Activated naive CD4-positive, alpha-beta T cell treated with anti-CD3 and anti-CD28 coated beads for 36 hours (primary cell): ENCODE measurements around the gene ZBTB4. TPM values are rescaled to one million over a fixed set of nuclear protein-coding genes. Genes with fewer than 3 reads are reported as not detected.

ENCODE experiments used
- CTCF ChIA-PET: fragments of 350-600 bp; sonication (Branson Sonifier 250); formaldehyde crosslinking; loops from one replicate; lab custom pipeline; 2021; ENCODE audit warnings: antibody characterized with exemption; lab: Charles Lee
- DNase-seq: peaks from one replicate; pipeline ENCODE4 v3.0.0-alpha.2; 2020
- H3K27ac Mint-ChIP-seq: one replicate; pipeline ENCODE4 v1.8.0; 2021; ENCODE audit warnings: mild to moderate bottlenecking, mixed read lengths
- H3K27me3 Mint-ChIP-seq: one replicate; pipeline ENCODE4 v1.8.0; 2021; ENCODE audit warnings: low read depth, mixed read lengths
- H3K36me3 Mint-ChIP-seq: one replicate; pipeline ENCODE4 v1.8.0; 2021; ENCODE audit warnings: low read depth, mixed read lengths
- H3K4me1 Mint-ChIP-seq: one replicate; pipeline ENCODE4 v1.8.0; 2021; ENCODE audit warnings: low read depth, mixed read lengths
- H3K4me3 Mint-ChIP-seq: one replicate; pipeline ENCODE4 v1.8.0; 2021; ENCODE audit warnings: mild to moderate bottlenecking, moderate library complexity, mixed read lengths
- H3K9me3 Mint-ChIP-seq: one replicate; pipeline ENCODE4 v1.8.0; 2021; ENCODE audit warnings: mixed read lengths
- intact Hi-C: fragments of 100-400 bp; cut with micrococcal nuclease; formaldehyde crosslinking; loops from one replicate; pipeline ENCODE4 v1.15.1; 2023
- total RNA-seq, 2 experiments: library from RNA; stranded (reverse); gene quantifications; one replicate each; pipeline ENCODE4 v1.2.3, GENCODE V29; 2021

The ZBTB4 gene
- total RNA-seq, 2 experiments from 2014 or later: 9.2 to 9.4 TPM

DNA sequence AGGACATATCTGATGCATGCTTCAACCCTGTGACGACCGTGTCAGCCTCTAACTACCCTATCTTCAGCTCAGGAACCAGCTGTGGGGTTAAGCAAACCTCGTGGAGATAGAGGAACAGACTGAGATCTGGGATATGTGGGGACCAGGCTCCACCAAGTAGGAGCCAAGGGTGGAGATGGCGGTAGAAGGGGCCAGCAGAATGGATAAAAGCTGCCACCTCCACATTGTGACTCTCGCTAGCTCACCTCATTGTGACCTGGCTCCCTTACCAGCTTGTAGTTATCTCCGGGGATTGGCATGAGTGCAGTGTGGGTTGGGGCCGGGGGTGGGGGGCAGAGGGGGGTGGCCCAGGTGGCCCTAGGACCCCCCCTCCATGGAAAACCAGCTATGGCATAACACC, 54.1 kb downstream of the ZBTB4 start, which contains the start of gene SPEM2:
Gene SPEM2, plus strand, starts transcription at position 301 of the 400 bp plus-strand sequence. Its CDS starts 73 bp downstream, at position 374.
- no peaks in the 10 kb centered on the region for H3K4me1 Mint-ChIP-seq

DNA sequence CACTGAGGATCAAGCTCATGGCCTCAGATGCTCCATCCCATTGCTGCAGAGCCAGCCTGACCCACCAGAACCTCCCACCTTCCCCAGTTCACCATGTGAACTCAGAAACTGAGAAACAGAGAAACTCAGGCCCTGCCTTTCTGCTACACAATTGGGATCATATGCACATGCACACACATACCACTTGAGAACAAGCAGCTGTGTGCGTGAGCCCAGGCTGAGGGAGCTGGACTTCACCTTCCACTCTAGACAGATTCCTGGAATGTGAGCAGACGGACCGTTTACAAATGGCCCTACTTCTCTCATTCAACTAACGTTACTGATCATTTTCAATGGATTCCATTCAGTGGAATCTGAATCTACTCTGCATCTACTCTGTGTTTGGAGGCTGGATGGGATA, 55.8 kb downstream of the ZBTB4 start:
- CTCF ChIA-PET: interaction anchor here (0.5 to 1.3 kb wide), 2 partner anchors 11 to 68 kb away, joined by 3 read pairs; no protein-coding TSS in a partner anchor
- H3K27me3 Mint-ChIP-seq: no peaks in the 10 kb centered on the region

More for the DNA sequence above, 54.1 kb downstream of the ZBTB4 start, which contains the start of gene SPEM2:
- Mint-ChIP-seq H3K27ac (no peak within 1 kb of the TSS), H3K27me3 (no peaks in the 10 kb centered on the region), H3K9me3 (no peaks in the 10 kb centered on the region), H3K36me3 (no peaks in the 10 kb centered on the region), H3K4me3 (no peak within 1 kb of the TSS)
- intact Hi-C loops: no loop called here
- CTCF ChIA-PET: interaction anchor here (0.8 kb wide), 2 partner anchors 10 to 12 kb away, joined by 4 to 5 read pairs; partner anchors contain the start of gene TMEM102
- no peak for DNase-seq

DNA sequence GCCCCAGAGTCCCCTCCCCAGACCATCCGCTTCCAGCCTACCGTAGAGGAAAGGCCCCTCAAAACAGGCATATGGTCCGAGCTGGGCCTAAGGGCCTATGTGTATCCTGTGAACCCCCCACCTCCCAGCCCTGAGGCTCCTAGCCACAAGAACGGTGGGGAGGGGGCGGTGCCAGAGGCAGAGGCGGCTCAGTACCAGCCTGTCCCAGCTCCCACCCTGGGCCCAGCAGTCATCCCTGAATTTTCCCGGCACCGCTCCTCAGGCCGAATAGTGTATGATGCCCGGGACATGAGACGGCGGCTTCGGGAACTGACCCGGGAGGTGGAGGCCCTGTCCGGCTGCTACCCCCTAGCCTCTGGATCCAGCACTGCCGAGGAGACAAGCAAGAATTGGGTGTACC, 58.2 kb downstream of the ZBTB4 start:
- intact Hi-C loops: no loop called here
- CTCF ChIA-PET: no interaction called here
- Mint-ChIP-seq H3K9me3 (no peaks in the 10 kb centered on the region), H3K27me3 (no peaks in the 10 kb centered on the region), H3K4me3 (no peak overlapping the region), H3K36me3 (no peaks in the 10 kb centered on the region), H3K27ac (no peak overlapping the region), H3K4me1 (no peaks in the 10 kb centered on the region)
- no peak for DNase-seq

More for the DNA sequence above, 55.8 kb downstream of the ZBTB4 start:
- intact Hi-C loops: no loop called here
- H3K4me1 Mint-ChIP-seq: no peaks in the 10 kb centered on the region
- H3K27ac Mint-ChIP-seq: no peak overlapping the region
- no peak overlapping the region for H3K4me3 Mint-ChIP-seq
- no peaks in the 10 kb centered on the region for H3K9me3 Mint-ChIP-seq
- H3K36me3 Mint-ChIP-seq: no peaks in the 10 kb centered on the region
- DNase-seq: no peak

DNA sequence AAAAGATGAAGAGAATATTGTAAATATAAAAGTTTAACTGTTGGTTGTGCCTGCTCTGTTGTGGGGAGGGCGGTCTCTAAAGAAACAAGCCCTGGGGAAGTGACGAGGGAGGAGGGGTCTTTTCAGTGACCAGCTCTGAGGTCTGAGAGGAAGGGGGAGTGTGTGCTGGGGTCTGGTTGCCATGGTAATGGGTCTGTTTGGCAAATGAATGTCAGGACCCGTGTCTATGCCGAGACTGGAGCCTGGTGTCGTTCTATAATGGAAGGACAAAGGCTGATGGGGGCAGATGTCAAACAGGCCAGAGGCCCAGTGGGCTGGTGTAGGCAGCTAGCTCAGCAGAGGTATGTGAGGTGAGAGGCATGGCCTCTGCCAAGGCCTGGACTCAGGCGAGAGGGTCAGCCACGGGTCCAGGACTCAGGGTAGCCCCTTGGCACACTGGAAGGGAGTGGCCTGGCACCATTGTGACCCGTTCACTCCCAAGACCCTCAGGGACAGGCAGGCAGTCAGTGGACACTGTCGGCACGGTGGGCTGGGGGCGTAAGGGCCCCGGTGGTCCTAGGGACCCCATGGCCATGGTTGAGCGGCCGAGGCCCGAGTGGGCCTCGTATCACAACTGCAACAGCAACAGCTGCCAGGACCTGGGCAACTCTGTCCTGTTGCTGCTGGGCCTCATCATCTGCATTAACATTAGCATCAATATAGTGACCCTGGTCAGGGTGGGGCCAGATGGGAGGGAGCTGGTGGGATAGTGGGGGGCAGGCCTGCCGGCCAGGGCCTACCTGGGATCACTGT, 59.4 kb downstream of the ZBTB4 start, which contains the start of gene SPEM1:
Gene SPEM1, plus strand, starts transcription at position 506 of the 792 bp plus-strand sequence. Its CDS starts 61 bp downstream, at position 567.
- no peak within 1 kb of the TSS for H3K4me3 Mint-ChIP-seq
- CTCF ChIA-PET: interaction anchor here (1.1 kb wide), 1 partner anchor 16 kb away, joined by 3 read pairs; no protein-coding TSS in a partner anchor
- H3K9me3 Mint-ChIP-seq: no peaks in the 10 kb centered on the region
- H3K4me1 Mint-ChIP-seq: no peaks in the 10 kb centered on the region
- DNase-seq: no peak
- no peaks in the 10 kb centered on the region for H3K36me3 Mint-ChIP-seq
- intact Hi-C loops: no loop called here
- H3K27me3 Mint-ChIP-seq: no peaks in the 10 kb centered on the region
- H3K27ac Mint-ChIP-seq: no peak within 1 kb of the TSS

DNA sequence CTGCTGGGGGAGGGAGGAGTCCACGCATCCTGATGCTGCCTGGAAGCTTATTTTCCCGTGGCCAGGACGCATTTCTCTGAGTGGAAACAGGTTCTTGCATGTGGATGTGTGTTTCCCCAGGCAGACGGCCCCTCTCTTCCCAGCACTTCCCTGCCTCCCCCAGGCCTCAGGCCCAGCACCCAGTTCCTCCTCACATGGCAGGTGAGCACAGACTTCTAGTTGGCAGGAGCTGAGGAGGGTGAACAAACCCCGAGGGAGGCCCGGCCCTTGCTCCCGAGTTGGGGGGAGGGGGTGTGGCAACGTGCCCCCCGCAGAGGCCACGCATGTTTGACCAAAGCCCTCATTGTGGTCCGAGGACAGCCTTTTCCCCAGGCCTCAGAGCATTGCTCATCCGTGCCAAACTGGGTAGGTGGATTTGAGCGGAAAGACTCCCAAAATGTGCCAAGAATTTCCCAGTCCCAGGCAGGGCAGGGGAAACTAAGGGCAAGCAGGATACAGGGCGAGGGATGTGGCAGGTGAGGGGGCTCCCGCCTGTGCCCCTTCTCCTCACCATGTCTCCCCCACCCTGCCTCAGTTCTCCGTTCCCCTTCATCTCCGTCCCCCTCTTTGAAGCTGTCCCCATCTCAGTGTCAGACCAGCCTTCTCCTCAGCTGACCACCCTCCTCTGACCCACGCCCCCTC, 60.8 kb downstream of the ZBTB4 start:
- H3K36me3 Mint-ChIP-seq: no peaks in the 10 kb centered on the region
- H3K9me3 Mint-ChIP-seq: no peaks in the 10 kb centered on the region
- H3K4me1 Mint-ChIP-seq: no peaks in the 10 kb centered on the region
- no peak overlapping the region for H3K4me3 Mint-ChIP-seq
- intact Hi-C loops: no loop called here
- no peak overlapping the region for H3K27ac Mint-ChIP-seq
- CTCF ChIA-PET: interaction anchor here (1.1 kb wide), 1 partner anchor 18 kb away, joined by 3 read pairs; no protein-coding TSS in a partner anchor
- H3K27me3 Mint-ChIP-seq: no peaks in the 10 kb centered on the region
- no peak for DNase-seq

DNA sequence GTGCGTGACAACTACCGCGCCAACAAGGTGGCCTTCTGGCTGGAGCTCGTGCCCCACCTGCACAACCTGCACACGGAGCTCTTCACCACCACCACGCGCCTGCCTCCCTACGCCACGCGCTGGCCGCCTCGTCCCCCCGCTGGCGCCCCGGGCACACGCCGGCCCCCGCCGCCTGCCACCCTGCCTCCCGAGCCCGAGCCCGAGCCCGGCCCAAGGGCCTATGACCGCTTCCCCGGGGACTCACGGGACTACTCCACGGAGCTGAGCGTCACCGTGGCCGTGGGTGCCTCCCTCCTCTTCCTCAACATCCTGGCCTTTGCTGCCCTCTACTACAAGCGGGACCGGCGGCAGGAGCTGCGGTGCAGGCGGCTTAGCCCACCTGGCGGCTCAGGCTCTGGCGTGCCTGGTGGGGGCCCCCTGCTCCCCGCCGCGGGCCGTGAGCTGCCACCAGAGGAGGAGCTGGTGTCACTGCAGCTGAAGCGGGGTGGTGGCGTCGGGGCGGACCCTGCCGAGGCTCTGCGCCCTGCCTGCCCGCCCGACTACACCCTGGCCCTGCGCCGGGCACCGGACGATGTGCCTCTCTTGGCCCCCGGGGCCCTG, 62.3 kb downstream of the ZBTB4 start:
- Mint-ChIP-seq H3K4me3 (no peak overlapping the region), H3K27me3 (no peaks in the 10 kb centered on the region)

DNA sequence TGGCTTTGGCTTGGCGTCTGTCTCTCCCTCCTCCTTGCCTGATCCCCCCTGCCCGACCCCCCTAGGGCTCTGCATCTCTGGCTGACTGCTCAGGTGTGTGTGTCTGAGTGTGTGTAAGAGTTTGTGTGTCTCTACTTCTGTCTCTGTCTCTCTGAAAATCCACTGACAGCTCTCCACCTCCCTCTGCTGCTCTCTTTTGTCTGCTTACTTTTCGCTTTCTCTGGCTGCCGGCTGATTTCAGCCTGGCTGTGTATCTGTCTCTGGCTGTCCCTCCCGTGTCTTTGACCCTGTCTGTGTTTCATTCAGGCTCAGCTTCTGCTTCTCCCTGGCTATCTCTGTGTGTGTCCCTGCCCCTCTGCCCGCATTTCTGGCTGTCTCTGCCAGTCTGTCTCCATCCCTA, 63.1 kb downstream of the ZBTB4 start:
- Mint-ChIP-seq H3K4me3 (no peak overlapping the region), H3K27ac (no peak overlapping the region), H3K4me1 (no peaks in the 10 kb centered on the region), H3K27me3 (no peaks in the 10 kb centered on the region), H3K9me3 (no peaks in the 10 kb centered on the region), H3K36me3 (no peaks in the 10 kb centered on the region)
- DNase-seq: no peak
- CTCF ChIA-PET: no interaction called here
- intact Hi-C loops: no loop called here

More for the DNA sequence above, 62.3 kb downstream of the ZBTB4 start:
- Mint-ChIP-seq H3K27ac (no peak overlapping the region), H3K4me1 (no peaks in the 10 kb centered on the region), H3K9me3 (no peaks in the 10 kb centered on the region), H3K36me3 (no peaks in the 10 kb centered on the region)
- CTCF ChIA-PET: no interaction called here
- no peak for DNase-seq
- intact Hi-C loops: no loop called here

DNA sequence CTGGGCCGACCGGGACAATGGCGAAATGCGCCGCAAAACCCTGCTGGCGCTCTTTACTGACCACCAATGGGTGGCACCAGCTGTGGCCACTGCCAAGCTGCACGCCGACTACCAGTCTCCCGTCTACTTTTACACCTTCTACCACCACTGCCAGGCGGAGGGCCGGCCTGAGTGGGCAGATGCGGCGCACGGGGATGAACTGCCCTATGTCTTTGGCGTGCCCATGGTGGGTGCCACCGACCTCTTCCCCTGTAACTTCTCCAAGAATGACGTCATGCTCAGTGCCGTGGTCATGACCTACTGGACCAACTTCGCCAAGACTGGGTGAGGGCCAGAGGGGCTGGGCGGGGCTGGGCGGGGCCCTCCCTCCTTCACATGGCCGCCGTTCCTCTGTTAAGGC, 63.6 kb downstream of the ZBTB4 start:
- no peak for DNase-seq
- Mint-ChIP-seq H3K27ac (no peak overlapping the region), H3K9me3 (no peaks in the 10 kb centered on the region), H3K4me3 (no peak overlapping the region), H3K36me3 (no peaks in the 10 kb centered on the region), H3K27me3 (no peaks in the 10 kb centered on the region), H3K4me1 (no peaks in the 10 kb centered on the region)
- CTCF ChIA-PET: no interaction called here
- intact Hi-C loops: no loop called here

DNA sequence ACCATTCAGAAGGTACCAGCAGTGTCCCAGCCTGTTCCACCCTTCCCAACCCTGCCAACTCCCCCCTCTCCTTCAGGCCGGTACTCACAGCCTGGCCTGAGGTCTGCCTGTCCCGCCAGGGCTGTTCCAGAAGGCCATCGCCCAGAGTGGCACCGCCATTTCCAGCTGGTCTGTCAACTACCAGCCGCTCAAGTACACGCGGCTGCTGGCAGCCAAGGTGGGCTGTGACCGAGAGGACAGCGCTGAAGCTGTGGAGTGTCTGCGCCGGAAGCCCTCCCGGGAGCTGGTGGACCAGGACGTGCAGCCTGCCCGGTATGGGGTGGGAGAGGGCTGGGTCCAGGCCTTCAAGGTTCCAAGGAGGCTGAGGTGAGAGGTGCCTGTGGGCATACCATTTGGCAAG, 64.6 kb downstream of the ZBTB4 start:
- DNase-seq: no peak
- Mint-ChIP-seq H3K27me3 (no peaks in the 10 kb centered on the region), H3K9me3 (no peaks in the 10 kb centered on the region), H3K4me1 (no peaks in the 10 kb centered on the region), H3K27ac (no peak overlapping the region), H3K4me3 (no peak overlapping the region), H3K36me3 (no peaks in the 10 kb centered on the region)
- intact Hi-C loops: no loop called here
- CTCF ChIA-PET: no interaction called here

DNA sequence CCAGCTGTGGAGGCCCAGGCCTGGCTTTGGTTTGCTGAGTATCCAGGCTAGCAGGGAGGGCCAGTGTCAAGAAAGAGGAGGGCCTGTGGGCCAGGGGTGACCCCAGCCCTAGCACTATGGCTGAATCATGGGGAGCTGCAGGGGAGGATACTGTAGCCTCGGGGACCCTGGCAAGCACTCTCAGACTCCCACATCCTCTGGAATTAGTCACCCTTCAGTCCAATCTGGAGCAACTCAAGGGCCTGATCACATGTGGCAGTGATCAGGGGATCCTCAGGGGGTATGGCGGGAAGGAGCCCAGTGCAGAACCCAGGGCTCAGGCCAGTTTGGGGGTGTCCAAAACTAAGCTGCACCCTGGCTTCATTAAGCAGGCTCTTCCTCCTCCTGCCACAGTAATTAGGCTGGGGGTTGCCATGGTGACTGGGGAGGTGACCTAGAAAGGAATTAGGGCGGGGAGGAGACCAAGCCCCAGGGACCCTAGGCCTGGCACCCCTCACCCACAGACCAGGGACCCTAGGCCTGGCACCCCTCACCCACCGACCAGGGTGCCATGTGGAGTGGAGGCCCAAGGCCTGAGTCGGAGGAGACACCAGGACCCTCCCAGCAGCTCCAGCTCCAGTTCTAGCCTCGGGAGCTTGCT, 66.0 kb downstream of the ZBTB4 start:
- no peaks in the 10 kb centered on the region for H3K9me3 Mint-ChIP-seq
- no peaks in the 10 kb centered on the region for H3K4me1 Mint-ChIP-seq
- no peaks in the 10 kb centered on the region for H3K27me3 Mint-ChIP-seq
- no peak overlapping the region for H3K27ac Mint-ChIP-seq
- CTCF ChIA-PET: interaction anchor here (1.4 kb wide), 1 partner anchor 23 kb away, joined by 4 read pairs; no protein-coding TSS in a partner anchor
- intact Hi-C loops: no loop called here
- H3K36me3 Mint-ChIP-seq: no peaks in the 10 kb centered on the region
- no peak overlapping the region for H3K4me3 Mint-ChIP-seq
- DNase-seq: no peak

DNA sequence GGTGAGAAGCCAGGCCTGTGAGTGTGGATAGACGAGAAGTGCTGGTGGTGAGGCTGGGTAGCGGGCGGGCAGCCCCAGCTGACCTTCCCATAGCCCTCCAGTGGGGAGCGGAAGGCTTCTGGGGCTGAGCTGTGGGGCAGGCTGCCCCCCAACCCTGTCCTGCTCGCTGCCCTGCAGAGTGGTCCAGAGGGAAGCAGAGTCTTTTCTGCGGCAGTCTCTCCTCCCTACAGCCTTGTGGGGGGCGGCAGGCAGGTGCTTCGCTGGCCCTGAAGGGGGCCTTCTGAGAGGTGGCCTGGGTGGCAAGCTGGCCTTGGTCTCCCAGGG, 68.0 kb downstream of the ZBTB4 start:
- intact Hi-C loops: no loop called here
- CTCF ChIA-PET: no interaction called here
- Mint-ChIP-seq H3K36me3 (no peaks in the 10 kb centered on the region), H3K4me3 (no peak overlapping the region), H3K27ac (no peak overlapping the region), H3K9me3 (no peaks in the 10 kb centered on the region), H3K27me3 (no peaks in the 10 kb centered on the region), H3K4me1 (peaks cover 5% of the 10 kb centered on the region)
- DNase-seq: no peak
